ENCODE results near the gene CACNA1C. TPM values are rescaled to one million over a fixed set of nuclear protein-coding genes. Genes with fewer than 3 reads are reported as not detected.

The CACNA1C gene
- total RNA-seq, 1 donor from 2014 or later = 15.6 TPM

DNA sequence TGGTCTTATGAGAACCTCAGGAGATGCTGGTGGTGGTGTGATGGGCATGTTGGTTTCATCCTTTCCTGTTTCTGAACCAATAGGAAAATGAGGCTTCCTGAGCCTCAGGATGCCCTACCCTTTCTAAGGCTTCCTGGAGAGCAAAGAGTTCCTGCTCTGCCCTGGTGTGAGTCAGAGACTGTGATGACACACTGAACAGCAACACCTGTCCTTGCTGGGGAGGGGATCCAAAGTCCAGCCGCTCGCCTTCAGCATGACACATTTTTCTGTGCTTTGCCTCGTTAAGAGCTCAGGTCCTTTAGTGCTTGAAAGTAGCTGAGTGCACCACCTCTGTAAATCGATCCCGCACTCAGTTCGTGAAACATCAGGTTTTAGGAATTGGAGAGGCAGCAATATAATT, 116.0 kb downstream of the CACNA1C start:
- Histone ChIP-seq H3K4me3 (no peak overlapping the region), H3K4me1 (peaks cover 20% of the 10 kb centered on the region), H3K27me3 (no peaks in the 10 kb centered on the region), H3K9me3 (no peaks in the 10 kb centered on the region), H3K36me3 (no peaks in the 10 kb centered on the region), H3K27ac (no peak overlapping the region)
- TF ChIP-seq CTCF (IDR thresholded peaks at IDR 0.05) = no peak
- DNase-seq (no peak), ATAC-seq (no peak)
- intact Hi-C loops (cut with DNase I) = no loop called here

- Histone ChIP-seq H3K27me3 (no peaks in the 10 kb centered on the region), H3K27ac (no peak overlapping the region), H3K36me3 (no peaks in the 10 kb centered on the region), H3K4me1 (peaks cover 13% of the 10 kb centered on the region), H3K9me3 (no peaks in the 10 kb centered on the region), H3K4me3 (no peak overlapping the region)
- DNase-seq = no peak
- intact Hi-C loops (cut with DNase I) = no loop called here
- ATAC-seq = no peak
- no peak for TF ChIP-seq CTCF (IDR thresholded peaks at IDR 0.05)
Measured at GRCh38 chr12:2169489-2169888, 116.7 kb downstream of the CACNA1C start.

DNA sequence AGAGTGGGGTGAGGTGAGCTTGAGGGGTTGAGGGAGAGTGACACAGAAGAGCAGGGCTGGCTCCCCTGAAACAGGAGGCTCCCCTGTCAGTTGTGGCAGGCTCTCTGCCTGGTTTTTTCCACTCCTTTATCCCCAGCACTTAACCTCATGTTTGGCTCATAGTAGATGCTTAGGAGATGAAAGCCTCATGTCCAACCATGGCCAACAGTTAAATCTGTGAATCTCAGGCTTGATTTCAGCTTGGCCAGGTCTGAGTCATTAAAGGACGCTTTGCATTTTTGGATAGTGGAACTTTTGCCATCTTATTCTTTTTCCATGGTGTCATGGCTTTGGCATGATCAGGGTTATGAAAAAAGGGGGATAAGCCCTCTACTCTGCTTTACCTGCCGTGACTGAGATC, 117.2 kb downstream of the CACNA1C start:
- peaks cover 8% of the 10 kb centered on the region for H3K4me1 ChIP-seq
- H3K36me3 ChIP-seq = no peaks in the 10 kb centered on the region
- no peak for ATAC-seq
- TF ChIP-seq CTCF (IDR thresholded peaks at IDR 0.05) = no peak
- H3K27me3 ChIP-seq = no peaks in the 10 kb centered on the region
- DNase-seq = no peak
- H3K4me3 ChIP-seq = no peak overlapping the region
- intact Hi-C loops (cut with DNase I) = no loop called here
- H3K27ac ChIP-seq = no peak overlapping the region
- no peaks in the 10 kb centered on the region for H3K9me3 ChIP-seq

DNA sequence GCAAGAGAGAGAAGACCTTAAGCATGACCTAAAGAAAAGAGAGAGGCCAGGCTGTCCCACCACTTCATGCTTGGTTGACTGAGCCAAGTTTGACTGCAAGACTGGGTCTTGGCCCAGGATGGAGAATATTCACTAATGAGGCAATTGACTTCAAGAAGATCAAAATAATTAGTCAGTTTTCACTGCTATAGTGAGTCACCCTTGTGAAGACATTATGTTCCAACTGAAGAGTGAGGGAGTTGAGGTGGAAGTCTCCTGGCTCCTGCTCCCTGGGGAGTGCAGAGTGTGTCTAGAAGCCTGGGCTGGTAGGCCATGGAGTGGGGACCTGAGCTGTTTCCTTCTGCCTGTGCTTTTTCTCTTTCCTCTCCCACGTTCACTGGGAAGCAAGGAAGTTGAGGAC, 117.6 kb downstream of the CACNA1C start:
- Histone ChIP-seq H3K4me3 (no peak overlapping the region), H3K27ac (no peak overlapping the region), H3K27me3 (peaks cover 1% of the 10 kb centered on the region), H3K36me3 (no peaks in the 10 kb centered on the region), H3K9me3 (no peaks in the 10 kb centered on the region), H3K4me1 (peaks cover 8% of the 10 kb centered on the region)
- peak; percentile 6 for ATAC-seq
- intact Hi-C loops (cut with DNase I) = no loop called here
- no peak for DNase-seq
- no peak for TF ChIP-seq CTCF (IDR thresholded peaks at IDR 0.05)

DNA sequence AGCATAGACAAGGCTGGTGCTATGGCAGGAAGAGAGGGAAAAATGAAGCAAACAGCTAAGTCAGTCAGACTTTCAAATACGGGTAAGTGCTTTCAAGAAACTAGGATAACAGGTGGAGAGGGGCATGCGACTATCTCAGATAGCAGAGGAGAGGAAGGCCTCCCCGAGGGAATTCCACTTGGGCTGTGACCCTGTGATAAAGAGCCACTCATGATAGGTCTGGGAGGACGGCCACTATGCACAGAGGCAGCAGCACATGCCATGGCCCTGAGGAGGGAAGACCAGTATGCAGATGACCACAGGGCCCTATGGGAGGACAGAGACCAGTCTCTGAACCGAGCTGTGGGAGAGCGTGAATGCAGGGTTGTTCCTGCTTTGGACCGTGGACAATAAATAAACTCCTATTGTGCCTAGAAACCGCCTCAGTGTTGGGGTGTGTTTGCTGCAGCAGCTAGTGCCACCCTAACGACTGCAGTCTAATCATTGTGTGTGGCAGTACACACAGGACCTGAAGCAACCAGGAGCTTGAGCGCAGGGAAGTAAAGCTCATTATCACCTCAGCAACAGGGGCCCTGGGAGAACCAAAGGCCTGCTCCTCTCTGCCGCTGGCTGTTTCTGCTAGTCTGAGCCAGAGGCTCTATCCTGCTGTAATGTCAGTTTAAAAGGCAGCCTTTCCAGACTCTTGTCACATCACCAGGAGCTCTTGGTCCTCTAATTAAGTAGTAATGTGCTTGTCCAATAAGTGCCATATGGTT, 119.1 kb downstream of the CACNA1C start:
- no peaks in the 10 kb centered on the region for H3K9me3 ChIP-seq
- ATAC-seq (no peak), DNase-seq (no peak)
- TF ChIP-seq CTCF (IDR thresholded peaks at IDR 0.05) = no peak
- intact Hi-C loops (cut with DNase I) = no loop called here
- no peak overlapping the region for H3K27ac ChIP-seq
- no peak overlapping the region for H3K4me3 ChIP-seq
- H3K36me3 ChIP-seq = no peaks in the 10 kb centered on the region
- peaks cover 4% of the 10 kb centered on the region for H3K27me3 ChIP-seq
- peaks cover 8% of the 10 kb centered on the region for H3K4me1 ChIP-seq

Data from upper lobe of right lung (tissue), 1 donor.